A549 (cell line): Measurements from ENCODE around the gene PTCD1.

Source experiments
- EP300 ChIP-seq, 2 experiments: fragments of >200 bp; sonication (Bioruptor Twin); formaldehyde crosslinking; IDR thresholded peaks; 2 replicates in 1 of 2; 3 replicates in 1 of 2; pipeline ENCODE4 v1.6.1; 2016 to 2017
- NFE2L2 ChIP-seq: fragments of 150-350 bp; conservative IDR thresholded peaks from 2 replicates; pipeline ENCODE4 v1.6.1; 2014; ENCODE audit warnings: low read length
- NR3C1 ChIP-seq: fragments of >200 bp; sonication (Bioruptor Twin); formaldehyde crosslinking; IDR thresholded peaks from 3 replicates; pipeline ENCODE4 v1.6.1; 2017
- POLR2A ChIP-seq: IDR thresholded peaks from 2 replicates; pipeline ENCODE4 v1.6.1; 2012; ENCODE audit warnings: mild to moderate bottlenecking, low read length
- RAD21 ChIP-seq, 2 experiments: fragments of >200 bp in 1 of 2; sonication (Bioruptor Twin) in 1 of 2; formaldehyde crosslinking in 1 of 2; IDR thresholded peaks in 1 of 2; conservative IDR thresholded peaks in 1 of 2; 2 replicates in 1 of 2; 3 replicates in 1 of 2; pipeline ENCODE4 v1.6.1; 2012 to 2018; ENCODE audit warnings: inconsistent platforms in 1 of 2
- TFCP2L1 ChIP-seq: fragments of 250-450 bp; sonication (Bioruptor Pico); IDR thresholded peaks from 2 replicates; pipeline ENCODE4 v1.5.0; 2021; ENCODE audit warnings: mild to moderate bottlenecking
- TF ChIP-seq, protein P1 (sequence below): IDR thresholded peaks from 2 replicates; pipeline ENCODE4 v1.6.1; 2012
- TF ChIP-seq, protein P2 (sequence below): fragments of >200 bp; sonication (Bioruptor Twin); formaldehyde crosslinking; IDR thresholded peaks from 3 replicates; pipeline ENCODE4 v1.5.1; 2016

DNA sequence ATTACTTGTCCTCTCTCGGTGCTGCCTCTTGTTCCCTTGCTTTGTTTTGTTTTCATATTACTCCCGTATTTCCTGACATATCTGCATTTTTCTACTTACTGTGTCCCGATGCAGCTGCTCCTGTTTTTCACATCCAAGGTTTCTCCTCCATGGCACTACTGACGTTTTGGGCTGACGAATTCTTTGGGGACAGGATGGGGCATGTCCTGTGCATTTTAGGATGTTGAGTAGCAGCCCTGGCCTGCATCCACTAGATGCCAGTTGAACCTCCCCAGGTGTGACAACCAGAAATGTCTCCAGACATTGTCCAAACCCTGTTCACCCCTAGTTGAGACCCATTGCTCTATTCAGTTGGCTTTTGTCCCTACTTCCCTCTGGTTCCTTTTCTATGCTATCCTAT, 46.5 kb upstream of the PTCD1 start:
- TF ChIP-seq, protein P1, sequence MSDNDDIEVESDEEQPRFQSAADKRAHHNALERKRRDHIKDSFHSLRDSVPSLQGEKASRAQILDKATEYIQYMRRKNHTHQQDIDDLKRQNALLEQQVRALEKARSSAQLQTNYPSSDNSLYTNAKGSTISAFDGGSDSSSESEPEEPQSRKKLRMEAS = no peak
- TF ChIP-seq, protein P2, sequence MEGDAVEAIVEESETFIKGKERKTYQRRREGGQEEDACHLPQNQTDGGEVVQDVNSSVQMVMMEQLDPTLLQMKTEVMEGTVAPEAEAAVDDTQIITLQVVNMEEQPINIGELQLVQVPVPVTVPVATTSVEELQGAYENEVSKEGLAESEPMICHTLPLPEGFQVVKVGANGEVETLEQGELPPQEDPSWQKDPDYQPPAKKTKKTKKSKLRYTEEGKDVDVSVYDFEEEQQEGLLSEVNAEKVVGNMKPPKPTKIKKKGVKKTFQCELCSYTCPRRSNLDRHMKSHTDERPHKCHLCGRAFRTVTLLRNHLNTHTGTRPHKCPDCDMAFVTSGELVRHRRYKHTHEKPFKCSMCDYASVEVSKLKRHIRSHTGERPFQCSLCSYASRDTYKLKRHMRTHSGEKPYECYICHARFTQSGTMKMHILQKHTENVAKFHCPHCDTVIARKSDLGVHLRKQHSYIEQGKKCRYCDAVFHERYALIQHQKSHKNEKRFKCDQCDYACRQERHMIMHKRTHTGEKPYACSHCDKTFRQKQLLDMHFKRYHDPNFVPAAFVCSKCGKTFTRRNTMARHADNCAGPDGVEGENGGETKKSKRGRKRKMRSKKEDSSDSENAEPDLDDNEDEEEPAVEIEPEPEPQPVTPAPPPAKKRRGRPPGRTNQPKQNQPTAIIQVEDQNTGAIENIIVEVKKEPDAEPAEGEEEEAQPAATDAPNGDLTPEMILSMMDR = no peak
- TF ChIP-seq EP300 (IDR thresholded peaks at IDR 0.05) = no peak
- TF ChIP-seq TFCP2L1 (CRISPR knock-in tag) = no peak
- no peak for TF ChIP-seq POLR2A
- TF ChIP-seq NFE2L2 = no peak
- no peak for TF ChIP-seq RAD21 (conservative IDR thresholded peaks at IDR 0.05 in 1 of 2, IDR thresholded peaks at IDR 0.05 in 1 of 2)
- no peak for TF ChIP-seq NR3C1
